CD4-positive, alpha-beta T cell treated with Interleukin-17A for 1 hour (primary cell): ENCODE measurements around the gene ELAC1.

Experiments
- DNase-seq: peaks from one replicate; pipeline ENCODE4 v3.0.0-alpha.2; 2020

ELAC1 gene

GRCh38 chr18:51021226-51021965, 53.6 kb downstream of the ELAC1 start:
- DNase-seq: no peak

DNA sequence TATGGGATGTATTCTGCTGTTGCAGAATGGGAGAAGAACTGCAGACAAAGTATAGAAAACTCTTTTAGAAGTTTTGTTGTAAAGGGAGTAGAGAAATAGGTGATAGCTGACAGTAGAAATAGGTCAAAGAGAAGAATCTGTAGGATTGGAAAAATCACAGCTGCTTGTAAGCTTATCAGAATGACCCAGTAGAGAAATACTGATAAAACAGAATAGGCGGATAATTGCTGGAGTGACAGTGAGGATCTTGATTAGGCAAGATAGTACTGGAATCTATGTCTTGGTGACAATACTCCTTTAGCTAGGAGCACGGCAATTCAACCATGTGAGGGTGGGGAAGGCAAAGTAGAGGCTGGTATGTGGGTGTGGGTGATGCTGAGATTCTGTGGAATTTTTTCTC, 57.7 kb downstream of the ELAC1 start:
- DNase-seq: no peak

GRCh38 chr18:51028201-51028805, 60.5 kb downstream of the ELAC1 start:
- DNase-seq: peak; percentile 18

- no peak for DNase-seq
Measured at GRCh38 chr18:51029378-51029693, 61.5 kb downstream of the ELAC1 start.

GRCh38 chr18:51029694-51030536, 62.1 kb downstream of the ELAC1 start, which contains the start of gene SMAD4:
Gene SMAD4 (plus strand): TSS chr18:51030213. CDS start chr18:51047047, 16,834 bp downstream.
- peak; percentile 97 for DNase-seq

DNA sequence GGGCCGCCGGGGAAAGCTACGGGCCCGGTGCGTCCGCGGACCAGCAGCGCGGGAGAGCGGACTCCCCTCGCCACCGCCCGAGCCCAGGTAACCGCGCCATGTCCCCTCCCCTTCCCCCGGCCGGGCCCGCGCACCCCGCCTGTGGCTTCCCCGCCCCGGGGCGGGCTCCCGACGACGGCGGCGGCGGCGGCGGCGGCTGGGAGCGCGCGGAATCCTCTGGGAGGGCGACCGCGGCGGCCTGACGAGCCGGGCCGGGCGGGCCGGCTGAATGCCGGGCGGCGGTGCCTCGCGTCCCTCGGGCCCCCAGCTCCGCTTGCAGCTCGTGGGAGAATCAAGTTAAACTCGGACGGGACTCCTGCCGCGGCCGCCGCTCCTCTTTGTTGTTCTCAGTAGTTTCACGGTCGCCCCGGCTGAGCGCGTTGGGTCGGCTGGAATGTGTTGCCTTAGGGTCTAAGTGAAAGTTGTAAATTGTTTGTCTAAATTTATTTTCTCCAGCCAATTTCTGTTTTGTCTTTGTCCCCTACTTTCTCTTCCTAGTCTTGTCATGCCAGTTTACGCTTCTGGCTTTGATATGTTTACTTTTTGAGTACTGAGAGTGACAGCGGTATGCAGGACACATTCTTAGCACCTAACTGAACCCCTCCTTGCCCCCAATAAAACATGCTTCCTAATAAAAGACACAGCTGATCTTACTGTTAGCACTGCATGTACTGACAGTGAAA, 62.9 kb downstream of the ELAC1 start:
- DNase-seq: peak; percentile 70

- no peak for DNase-seq
Measured at GRCh38 chr18:51032193-51032592, 64.4 kb downstream of the ELAC1 start.

DNA sequence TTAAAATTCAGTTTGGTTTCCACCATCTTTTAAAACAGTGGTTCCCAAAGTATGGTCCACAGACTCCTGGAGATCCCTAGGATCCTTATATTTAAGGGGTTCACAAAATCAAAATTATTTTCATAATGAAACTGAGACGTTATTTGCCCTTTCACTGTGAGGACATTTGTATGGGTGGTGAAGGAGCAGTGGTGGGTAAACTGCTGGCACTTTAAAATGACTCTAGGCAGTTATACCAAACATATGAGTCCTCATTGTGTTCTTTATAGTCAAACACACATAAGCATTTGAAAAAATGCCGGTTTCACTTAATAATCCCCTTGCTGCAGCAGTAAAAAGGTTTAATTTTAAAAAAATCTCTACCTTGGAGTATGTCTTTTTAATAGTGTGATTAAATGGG, 69.4 kb downstream of the ELAC1 start:
- DNase-seq: no peak
